Fibroblast of pulmonary artery (primary cell): ENCODE data around the gene DAPL1.

Experiments used
- DNase-seq: peaks from one replicate; pipeline ENCODE4 v3.0.0-alpha.2; 2010; ENCODE audit warnings: low read depth
- H3K4me3 ChIP-seq: replicated peaks from 2 replicates; pipeline ENCODE4 v1.5.1; 2011; ENCODE audit warnings: low read depth, mild to moderate bottlenecking, control low read depth, low read length, moderate library complexity
- CTCF ChIP-seq: IDR thresholded peaks from 2 replicates; pipeline ENCODE4 v1.5.1; 2011; ENCODE audit warnings: mild to moderate bottlenecking, control low read depth, low read length, inconsistent platforms; ENCODE audit errors: missing control alignments

The DAPL1 gene

DNA sequence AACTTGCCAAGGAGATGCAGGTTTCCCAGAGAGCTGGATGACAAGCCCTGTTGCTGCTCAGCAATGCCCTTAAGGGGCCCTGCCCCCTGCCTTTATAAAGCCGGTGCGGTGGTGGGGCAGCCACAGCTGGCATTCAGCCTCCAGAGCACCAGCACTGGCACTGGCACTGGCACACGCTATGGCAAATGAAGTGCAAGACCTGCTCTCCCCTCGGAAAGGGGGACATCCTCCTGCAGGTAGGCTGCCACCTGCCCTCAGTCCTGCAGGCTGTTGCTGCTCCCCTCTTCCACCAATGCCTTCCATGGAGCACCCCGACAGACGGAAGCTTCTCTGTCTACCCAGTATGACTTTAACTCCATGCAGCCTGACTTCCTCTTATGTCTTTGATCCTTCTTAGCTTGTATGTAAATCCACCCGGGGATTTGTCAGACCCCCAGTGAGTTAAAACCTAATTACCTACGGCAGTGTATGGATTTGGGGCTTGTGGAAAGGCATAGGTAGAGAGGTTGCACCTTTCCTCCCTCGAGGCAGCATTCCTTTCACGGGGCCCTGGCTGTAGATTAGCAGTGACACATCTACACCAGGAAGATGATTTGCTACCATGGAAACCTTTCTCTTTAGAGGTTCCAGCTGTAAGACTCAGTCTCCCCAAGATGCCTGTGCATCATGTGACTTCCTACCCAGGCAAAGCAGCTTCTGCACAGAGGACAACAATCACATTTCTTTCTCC is at the start of gene DAPL1:
Gene DAPL1 (plus strand): TSS at position 123 of the 730 bp plus-strand sequence. CDS start 56 bp downstream, at position 179.
- no peak within 1 kb of the TSS for H3K4me3 ChIP-seq
- no peak for TF ChIP-seq CTCF
- no peak for DNase-seq

GRCh38 chr2:158745866-158746382 is 49.2 kb upstream of the DAPL1 start:
- DNase-seq, result no peak
- TF ChIP-seq CTCF, result no peak
- H3K4me3 ChIP-seq, result no peak overlapping the region

- no peak for TF ChIP-seq CTCF
- no peak overlapping the region for H3K4me3 ChIP-seq
- no peak for DNase-seq
These were observed 48.6 kb upstream of the DAPL1 start for GRCh38 chr2:158746488-158746887.

DNA sequence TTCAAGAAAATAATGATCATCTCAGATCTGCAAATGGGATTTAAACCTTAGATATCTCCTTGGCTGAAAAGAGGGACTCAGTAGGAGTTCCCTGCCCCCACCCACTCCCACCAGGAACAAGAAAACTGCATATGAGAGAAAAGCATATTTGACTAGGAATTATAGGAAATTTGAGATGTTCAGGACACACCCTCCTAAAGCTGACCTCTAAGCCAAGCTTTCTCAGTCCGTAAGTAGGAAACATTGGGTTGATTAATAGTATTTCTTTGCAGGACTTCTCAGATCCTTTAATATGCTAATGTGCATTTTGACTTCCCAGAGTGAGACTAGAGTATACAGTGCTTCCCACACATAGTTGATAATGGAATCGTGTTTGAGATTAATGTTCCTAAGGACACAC is 47.8 kb upstream of the DAPL1 start:
- no peak for DNase-seq
- TF ChIP-seq CTCF, result no peak
- H3K4me3 ChIP-seq, result no peak overlapping the region

GRCh38 chr2:158748926-158749590 is 46.1 kb upstream of the DAPL1 start:
- no peak for DNase-seq
- TF ChIP-seq CTCF, result no peak

GRCh38 chr2:158750458-158751125 is 44.5 kb upstream of the DAPL1 start:
- H3K4me3 ChIP-seq, result no peak overlapping the region
- DNase-seq, result no peak
- TF ChIP-seq CTCF, result no peak

More at GRCh38 chr2:158748926-158749590, 46.1 kb upstream of the DAPL1 start:
- no peak overlapping the region for H3K4me3 ChIP-seq
